Spleen (tissue), 11 donors: ENCODE measurements around the gene ZNF746. TPM values are rescaled to one million over a fixed set of nuclear protein-coding genes. Genes with fewer than 3 reads are reported as not detected.
A peak's percentile ranks its signal among the peaks of the same experiment; 100 is the strongest.
"Not testable (repeated sequence)": the region's sequence is repeated elsewhere in the genome, so short reads cannot be mapped to it uniquely, and the experiment has no call there.

Experiments
- DNase-seq: peaks from one replicate; pipeline ENCODE4 v3.0.0-alpha.2; 2020
- H3K27ac ChIP-seq, 8 donors: fragments of 200-600 bp; sonication (generic) in 7 of 8; 1 replicate in 4 of 8; 2 replicates in 4 of 8; pipeline versions ENCODE4 v1.5.0 to v1.8.0; 2016 to 2021; ENCODE audit warnings: inconsistent platforms in 4 of 8, mild to moderate bottlenecking in 4 of 8, moderate library complexity in 1 of 8
- H3K27me3 ChIP-seq, 7 donors: fragments of 200-600 bp; sonication (generic) in 6 of 7; replicated peaks in 1 of 7; 1 replicate in 4 of 7; 2 replicates in 3 of 7; pipeline versions ENCODE4 v1.5.0 to v1.8.0; 2016 to 2021; ENCODE audit warnings: inconsistent platforms in 3 of 7, mild to moderate bottlenecking in 1 of 7
- H3K36me3 ChIP-seq, 6 donors: fragments of 200-600 bp; sonication (generic) in 5 of 6; 1 replicate in 4 of 6; 2 replicates in 2 of 6; pipeline versions ENCODE4 v1.5.0 to v1.8.0; 2016 to 2021; ENCODE audit warnings: inconsistent platforms in 2 of 6
- H3K4me1 ChIP-seq, 6 donors: fragments of 200-600 bp; sonication (generic) in 5 of 6; 1 replicate in 3 of 6; 2 replicates in 3 of 6; pipeline versions ENCODE4 v1.5.0 to v1.8.0; 2016 to 2021; ENCODE audit warnings: inconsistent platforms in 3 of 6
- H3K4me3 ChIP-seq, 8 donors: fragments of 200-600 bp; sonication (generic) in 7 of 8; 1 replicate in 4 of 8; 2 replicates in 4 of 8; pipeline versions ENCODE4 v1.5.0 to v1.8.0; 2016 to 2021; ENCODE audit warnings: inconsistent platforms in 4 of 8, mild to moderate bottlenecking in 4 of 8, moderate library complexity in 2 of 8
- H3K9me3 ChIP-seq, 8 donors: fragments of 200-600 bp; sonication (generic) in 7 of 8; 1 replicate in 4 of 8; 2 replicates in 4 of 8; pipeline versions ENCODE4 v1.5.0 to v1.8.0; 2016 to 2021; ENCODE audit warnings: inconsistent platforms in 4 of 8
- POLR2A ChIP-seq, 3 donors: fragments of 450-650 bp; IDR thresholded peaks; one replicate each; pipeline ENCODE4 v1.5.1; 2017; ENCODE audit warnings: antibody characterized with exemption in 3 of 3, mild to moderate bottlenecking in 1 of 3
- POLR2AphosphoS5 ChIP-seq, 3 donors: sonication (generic); formaldehyde crosslinking; IDR thresholded peaks; one replicate each; pipeline ENCODE4 v1.5.1; 2017; ENCODE audit warnings: antibody characterized with exemption in 3 of 3
- WGBS, 5 donors: extraction: QIAGEN DNeasy Blood & Tissue Kit in 3 of 5; methylation state at CpG; one replicate each; pipeline versions ENCODE4 v1.1.5 to v1.1.7; 2013 to 2018; 5-methylcytosine and 5-hydroxymethylcytosine counted together
- intact Hi-C: fragments of 100-400 bp; cut with DNase I; formaldehyde crosslinking; loops from one replicate; pipeline ENCODE4 v1.15.0; 2023; ENCODE audit warnings: low total_unique reads
- polyA plus RNA-seq, 3 donors: library from polyadenylated mRNA; stranded (reverse); fragments of 200-250 nt; gene quantifications; one replicate each; pipeline ENCODE4 v1.2.1, GENCODE V29; 2013
- total RNA-seq, 7 donors: library from RNA; depleted of rRNA in 3 of 7; stranded (reverse); fragments of >200 nt in 3 of 7; fragmentation: NEBNext Ultra II Directional in 4 of 7; extraction: Animal tissue kit (Norgen Biotek cat#: 25700) in 4 of 7; gene quantifications; one replicate each; pipeline versions ENCODE4 v1.1.0 to v1.2.1, GENCODE V29; 2016 to 2021
- TF ChIP-seq, protein P1 (sequence below), 11 experiments: fragments of 200-600 bp in 7 of 11; fragments of 450-650 bp in 4 of 11; sonication (generic) in 4 of 11; IDR thresholded peaks in 8 of 11; conservative IDR thresholded peaks in 3 of 11; 1 replicate in 7 of 11; 2 replicates in 4 of 11; pipeline versions ENCODE4 v1.4.0 to v1.8.0; 2016 to 2021; ENCODE audit warnings: antibody characterized with exemption in 11 of 11, inconsistent platforms in 4 of 11, mild to moderate bottlenecking in 1 of 11
- donor health status: healthy with polysubstance abuse.
- donor health status: DM: no; HTN: no; CAD: no; lungs with moderate emphysema.
- donor health status: DM: no; HTN: no; CAD: no.
- donor health status: Bipolar disorder and iron deficiency.
- donor health status: healthy.
- donor health status: DM: no; HTN: no; CAD: no.
- donor health status: DM: yes; HTN: yes; CAD: no.

ZNF746 gene
- total and polyA plus RNA-seq, 10 donors, result 6.1 to 46.5 (median 30.7) TPM

DNA sequence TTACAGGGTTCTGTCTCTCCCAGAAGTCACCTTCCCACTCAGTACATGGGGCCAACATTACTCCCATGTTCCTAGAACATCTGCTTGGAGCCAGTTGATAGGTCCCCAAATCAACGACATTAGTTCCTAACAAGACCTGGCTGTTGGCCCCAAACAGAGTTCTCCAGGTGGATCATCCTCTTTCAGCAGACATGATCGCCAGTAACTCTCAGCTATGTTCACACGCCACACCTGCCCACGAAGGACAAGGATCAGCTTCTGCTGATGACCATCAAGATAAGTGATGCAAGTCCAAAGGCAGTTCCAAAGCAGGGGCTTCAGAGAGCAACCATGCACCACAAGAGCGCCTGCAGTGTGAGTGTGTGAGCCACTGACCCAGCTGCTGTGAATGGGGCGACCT, 47.7 kb downstream of the ZNF746 start:
- DNase-seq, result peak; percentile 35
- no peaks in the 10 kb centered on the region for H3K9me3 ChIP-seq
- intact Hi-C loops, result no loop called here
- H3K4me3 ChIP-seq, result no peak overlapping the region
- TF ChIP-seq POLR2A (IDR thresholded peaks at IDR 0.05) (no peak), POLR2AphosphoS5 (IDR thresholded peaks at IDR 0.05) (no peak)
- TF ChIP-seq, protein P1, sequence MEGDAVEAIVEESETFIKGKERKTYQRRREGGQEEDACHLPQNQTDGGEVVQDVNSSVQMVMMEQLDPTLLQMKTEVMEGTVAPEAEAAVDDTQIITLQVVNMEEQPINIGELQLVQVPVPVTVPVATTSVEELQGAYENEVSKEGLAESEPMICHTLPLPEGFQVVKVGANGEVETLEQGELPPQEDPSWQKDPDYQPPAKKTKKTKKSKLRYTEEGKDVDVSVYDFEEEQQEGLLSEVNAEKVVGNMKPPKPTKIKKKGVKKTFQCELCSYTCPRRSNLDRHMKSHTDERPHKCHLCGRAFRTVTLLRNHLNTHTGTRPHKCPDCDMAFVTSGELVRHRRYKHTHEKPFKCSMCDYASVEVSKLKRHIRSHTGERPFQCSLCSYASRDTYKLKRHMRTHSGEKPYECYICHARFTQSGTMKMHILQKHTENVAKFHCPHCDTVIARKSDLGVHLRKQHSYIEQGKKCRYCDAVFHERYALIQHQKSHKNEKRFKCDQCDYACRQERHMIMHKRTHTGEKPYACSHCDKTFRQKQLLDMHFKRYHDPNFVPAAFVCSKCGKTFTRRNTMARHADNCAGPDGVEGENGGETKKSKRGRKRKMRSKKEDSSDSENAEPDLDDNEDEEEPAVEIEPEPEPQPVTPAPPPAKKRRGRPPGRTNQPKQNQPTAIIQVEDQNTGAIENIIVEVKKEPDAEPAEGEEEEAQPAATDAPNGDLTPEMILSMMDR (IDR thresholded peaks at IDR 0.05 in 8 of 11, conservative IDR thresholded peaks at IDR 0.05 in 3 of 11), result no peak
- no peaks in the 10 kb centered on the region for H3K27me3 ChIP-seq
- no peaks in the 10 kb centered on the region for H3K4me1 ChIP-seq
- 95 to 99% (median 97%) methylated on average over 6 of the region's 6 CpGs for WGBS, 5 donors
- H3K36me3 ChIP-seq, result peaks cover 5 to 99% (median 71%) of the 10 kb centered on the region in 6 donors
- H3K27ac ChIP-seq, result no peak overlapping the region

DNA sequence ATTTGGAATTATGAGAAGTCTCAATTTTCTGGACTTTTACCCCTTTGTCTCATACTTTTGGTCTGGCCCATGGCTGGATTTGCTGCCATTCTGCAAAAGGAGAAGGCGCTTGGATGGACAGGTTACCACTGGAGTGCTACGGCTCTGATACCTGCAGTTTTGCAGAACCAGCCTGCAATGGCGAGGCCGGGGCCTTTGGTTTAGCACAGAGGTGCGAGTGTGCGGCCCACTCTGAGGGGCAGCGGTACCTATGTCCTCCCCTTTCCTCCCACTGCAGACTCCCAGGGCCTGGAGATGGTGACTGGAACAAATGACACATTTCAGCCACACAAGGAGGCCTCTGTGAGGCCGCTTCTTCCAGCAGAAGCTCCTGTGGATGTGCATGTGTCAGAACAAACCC, 48.6 kb downstream of the ZNF746 start:
- H3K36me3 ChIP-seq, result peaks cover 5 to 99% (median 66%) of the 10 kb centered on the region in 6 donors
- intact Hi-C loops, result no loop called here
- no peak overlapping the region for H3K27ac ChIP-seq
- no peak overlapping the region for H3K4me3 ChIP-seq
- peak; percentile 55 for DNase-seq
- TF ChIP-seq POLR2AphosphoS5 (IDR thresholded peaks at IDR 0.05) (no peak), POLR2A (IDR thresholded peaks at IDR 0.05) (no peak)
- TF ChIP-seq, protein P1 (IDR thresholded peaks at IDR 0.05 in 8 of 11, conservative IDR thresholded peaks at IDR 0.05 in 3 of 11), result no peak
- H3K9me3 ChIP-seq, result no peaks in the 10 kb centered on the region
- no peaks in the 10 kb centered on the region for H3K27me3 ChIP-seq
- 84 to 98% (median 90%) methylated on average over 7 to 8 of the region's 8 CpGs for WGBS, 5 donors
- no peaks in the 10 kb centered on the region for H3K4me1 ChIP-seq

DNA sequence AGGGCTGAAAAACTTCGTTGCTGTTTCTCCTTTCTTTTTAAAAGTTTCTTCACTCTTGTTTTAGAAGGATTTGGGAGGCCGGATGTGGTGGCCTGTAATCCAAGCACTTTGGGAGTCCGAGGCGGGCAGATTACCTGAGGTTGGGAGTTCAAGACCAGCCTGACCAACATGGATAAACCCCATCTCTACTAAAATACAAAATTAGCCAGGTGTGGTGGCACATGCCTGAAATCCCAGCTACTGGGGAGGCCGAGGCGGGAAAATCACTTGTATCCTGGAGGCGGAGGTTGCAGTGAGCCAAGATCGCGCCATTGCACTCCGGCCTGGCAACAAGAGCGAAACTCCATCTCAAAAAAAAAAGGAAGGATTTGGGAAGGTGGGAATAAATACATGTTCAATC, 51.6 kb downstream of the ZNF746 start:
- H3K4me3 ChIP-seq, H3K9me3 ChIP-seq, intact Hi-C loops, H3K4me1 ChIP-seq, H3K27ac ChIP-seq, H3K27me3 ChIP-seq: not testable (repeated sequence)
- DNase-seq, result peak; percentile 40
- H3K36me3 ChIP-seq, result peaks cover 5 to 80% (median 54%) of the 10 kb centered on the region in 6 donors
- 94 to 98% (median 98%) methylated on average over 11 of the region's 11 CpGs for WGBS, 5 donors

DNA sequence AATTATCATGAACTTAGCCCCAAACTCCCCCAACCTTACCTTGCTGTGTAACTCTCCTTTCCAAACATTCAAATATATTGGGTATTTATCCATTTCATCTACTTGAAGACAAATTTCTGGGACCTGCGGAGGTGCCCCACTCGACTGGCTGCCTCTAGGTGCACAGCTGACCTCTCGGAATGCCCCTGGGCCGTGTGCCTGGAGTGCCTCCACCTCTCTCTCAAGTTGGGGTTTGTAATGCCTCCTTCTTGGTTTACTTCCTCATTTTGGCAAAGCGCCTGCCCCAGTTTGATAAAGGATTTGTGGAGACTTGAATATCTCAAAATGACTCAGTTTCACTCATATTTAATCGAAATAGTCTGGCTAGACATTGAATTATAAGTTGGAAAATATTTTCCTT, 53.3 kb downstream of the ZNF746 start:
- peak; percentile 39 for DNase-seq
- Histone ChIP-seq H3K4me1 (peaks cover 0 to 7% (median 0%) of the 10 kb centered on the region in 6 donors), H3K27me3 (no peaks in the 10 kb centered on the region), H3K4me3 (no peak overlapping the region), H3K9me3 (no peaks in the 10 kb centered on the region), H3K27ac (no peak overlapping the region), H3K36me3 (peaks cover 5 to 66% (median 37%) of the 10 kb centered on the region in 6 donors)
- intact Hi-C loops, result no loop called here
- TF ChIP-seq, protein P1 (IDR thresholded peaks at IDR 0.05 in 8 of 11, conservative IDR thresholded peaks at IDR 0.05 in 3 of 11), result no peak
- TF ChIP-seq POLR2A (IDR thresholded peaks at IDR 0.05) (no peak), POLR2AphosphoS5 (IDR thresholded peaks at IDR 0.05) (no peak)
- 75 to 91% (median 81%) methylated on average over 6 of the region's 6 CpGs for WGBS, 5 donors

DNA sequence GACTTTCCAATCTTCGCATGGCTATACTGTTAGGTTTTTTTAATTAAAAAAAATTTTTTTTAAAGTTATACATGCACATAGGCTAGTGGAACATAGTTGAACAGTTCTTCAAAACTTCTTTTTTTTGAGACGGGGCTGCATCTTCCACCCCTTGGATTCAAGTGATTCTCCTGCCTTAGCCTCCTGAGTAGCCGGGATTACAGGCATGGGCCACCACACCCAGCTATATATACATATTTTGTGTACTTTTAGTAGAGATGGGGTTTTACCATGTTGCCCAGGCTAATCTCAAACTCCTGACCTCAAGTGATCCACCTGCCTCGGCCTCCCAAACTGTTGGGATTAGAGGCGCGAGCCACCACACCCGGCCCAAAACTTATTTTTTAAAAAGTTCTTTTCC, 54.1 kb downstream of the ZNF746 start:
- 95 to 99% (median 98%) methylated on average over 7 of the region's 7 CpGs for WGBS, 5 donors
- TF ChIP-seq POLR2AphosphoS5 (IDR thresholded peaks at IDR 0.05) (no peak), POLR2A (IDR thresholded peaks at IDR 0.05) (no peak)
- TF ChIP-seq, protein P1 (IDR thresholded peaks at IDR 0.05 in 8 of 11, conservative IDR thresholded peaks at IDR 0.05 in 3 of 11), result no peak
- H3K27ac ChIP-seq, result no peak overlapping the region
- peaks cover 3 to 65% (median 30%) of the 10 kb centered on the region in 6 donors for H3K36me3 ChIP-seq
- intact Hi-C loops, result no loop called here
- no peak for DNase-seq
- no peaks in the 10 kb centered on the region for H3K27me3 ChIP-seq
- H3K4me1 ChIP-seq, result peaks cover 0 to 7% (median 0%) of the 10 kb centered on the region in 6 donors
- no peak overlapping the region for H3K4me3 ChIP-seq
- H3K9me3 ChIP-seq, result no peaks in the 10 kb centered on the region
